GM19043 (cell line): ENCODE measurements around the gene RIPOR1.

Experiments
- ATAC-seq: cut with Tn5 transposase; IDR thresholded peaks from one replicate; pipeline ENCODE4 v1.9.1; 2021; ENCODE audit warnings: low read depth; ENCODE audit not compliant: unreplicated experiment

Gene RIPOR1

GRCh38 chr16:67537636-67538591 is 9.3 kb downstream of the RIPOR1 start:
- no peak for ATAC-seq

GRCh38 chr16:67538666-67539101 is 10.1 kb downstream of the RIPOR1 start:
- ATAC-seq: no peak

DNA sequence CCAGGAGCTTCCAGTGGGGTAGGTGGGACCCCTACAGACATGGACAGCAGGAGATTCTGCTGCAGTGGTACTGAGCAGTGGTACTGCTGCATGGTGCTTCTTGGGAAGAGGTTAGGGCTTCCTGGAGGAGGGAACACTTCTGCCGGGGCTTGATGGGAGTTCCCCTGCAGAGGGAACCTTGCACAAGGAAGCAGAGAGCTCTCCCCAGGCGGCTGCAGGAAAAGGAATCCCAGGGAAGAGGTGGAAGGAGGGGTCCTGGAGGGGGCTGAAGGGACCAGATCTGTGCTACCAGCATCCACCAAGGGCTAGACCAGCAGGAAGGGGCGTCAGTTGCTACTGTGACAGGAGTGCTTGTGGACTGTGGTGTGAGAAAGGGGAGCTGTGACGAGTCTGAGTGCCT is 10.6 kb downstream of the RIPOR1 start:
- no peak for ATAC-seq

- no peak for ATAC-seq
Measured at GRCh38 chr16:67539691-67540635, 11.3 kb downstream of the RIPOR1 start.

DNA sequence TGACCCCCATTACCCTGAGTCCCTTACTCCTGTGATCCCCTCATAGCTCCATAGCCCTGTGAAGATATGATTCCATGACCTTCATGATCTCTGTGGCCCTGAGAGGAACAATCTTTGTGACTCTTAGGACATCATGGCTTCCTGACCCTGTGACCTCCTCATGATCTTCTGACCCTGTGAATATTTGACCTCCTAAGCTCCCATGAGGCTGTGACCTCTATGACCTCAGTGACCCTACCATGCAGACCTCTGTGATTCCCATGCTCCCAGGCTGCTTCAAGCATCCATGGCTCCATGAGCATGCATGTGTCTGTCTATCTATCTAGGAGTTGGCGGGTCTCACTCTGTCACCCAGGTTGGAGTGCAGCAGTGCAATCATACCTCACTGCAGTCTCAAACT is 12.1 kb downstream of the RIPOR1 start:
- no peak for ATAC-seq

DNA sequence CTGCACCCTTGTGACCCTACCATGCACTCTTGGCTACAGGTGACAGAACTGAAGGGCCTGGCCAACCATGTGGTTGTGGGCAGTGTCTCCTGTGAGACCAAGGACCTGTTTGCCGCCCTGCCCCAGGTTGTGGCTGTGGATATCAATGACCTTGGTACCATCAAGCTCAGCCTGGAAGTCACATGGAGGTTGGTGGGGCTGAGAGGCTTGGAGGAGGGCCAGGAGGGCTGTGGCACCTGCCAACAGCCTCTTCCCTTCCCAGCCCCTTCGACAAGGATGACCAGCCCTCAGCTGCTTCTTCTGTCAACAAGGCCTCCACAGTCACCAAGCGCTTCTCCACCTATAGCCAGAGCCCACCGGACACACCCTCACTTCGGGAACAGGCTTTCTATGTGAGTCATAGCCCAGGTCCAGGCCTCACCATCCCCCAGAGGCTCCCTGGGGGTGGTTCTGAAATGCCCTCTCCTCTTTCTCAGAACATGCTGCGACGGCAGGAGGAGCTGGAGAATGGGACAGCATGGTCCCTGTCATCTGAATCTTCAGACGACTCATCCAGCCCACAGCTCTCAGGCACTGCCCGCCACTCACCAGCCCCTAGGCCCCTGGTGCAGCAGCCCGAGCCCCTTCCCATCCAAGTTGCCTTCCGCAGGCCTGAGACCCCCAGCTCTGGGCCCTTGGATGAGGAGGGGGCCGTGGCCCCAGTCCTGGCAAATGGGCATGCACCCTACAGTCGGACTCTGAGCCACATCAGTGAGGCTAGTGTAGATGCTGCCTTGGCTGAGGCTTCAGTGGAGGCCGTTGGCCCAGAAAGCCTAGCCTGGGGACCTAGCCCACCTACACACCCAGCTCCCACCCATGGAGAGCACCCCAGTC is 13.0 kb downstream of the RIPOR1 start:
- no peak for ATAC-seq

GRCh38 chr16:67542464-67542863 is 13.8 kb downstream of the RIPOR1 start:
- no peak for ATAC-seq

DNA sequence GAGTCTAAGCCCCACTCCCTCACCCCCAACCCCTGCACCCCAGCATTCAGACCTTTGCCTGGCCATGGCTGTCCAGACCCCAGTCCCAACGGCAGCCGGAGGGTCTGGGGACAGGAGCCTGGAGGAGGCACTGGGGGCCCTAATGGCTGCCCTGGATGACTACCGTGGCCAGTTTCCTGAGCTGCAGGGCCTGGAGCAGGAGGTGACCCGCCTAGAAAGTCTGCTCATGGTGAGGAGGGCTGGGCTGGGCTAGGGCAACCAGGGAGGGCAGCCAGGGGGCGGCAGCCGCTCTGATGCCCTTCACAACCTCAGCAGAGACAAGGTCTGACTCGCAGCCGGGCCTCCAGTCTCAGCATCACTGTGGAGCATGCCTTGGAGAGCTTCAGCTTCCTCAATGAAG is 14.4 kb downstream of the RIPOR1 start:
- ATAC-seq: no peak

GRCh38 chr16:67543582-67543981 is 15.0 kb downstream of the RIPOR1 start:
- no peak for ATAC-seq

DNA sequence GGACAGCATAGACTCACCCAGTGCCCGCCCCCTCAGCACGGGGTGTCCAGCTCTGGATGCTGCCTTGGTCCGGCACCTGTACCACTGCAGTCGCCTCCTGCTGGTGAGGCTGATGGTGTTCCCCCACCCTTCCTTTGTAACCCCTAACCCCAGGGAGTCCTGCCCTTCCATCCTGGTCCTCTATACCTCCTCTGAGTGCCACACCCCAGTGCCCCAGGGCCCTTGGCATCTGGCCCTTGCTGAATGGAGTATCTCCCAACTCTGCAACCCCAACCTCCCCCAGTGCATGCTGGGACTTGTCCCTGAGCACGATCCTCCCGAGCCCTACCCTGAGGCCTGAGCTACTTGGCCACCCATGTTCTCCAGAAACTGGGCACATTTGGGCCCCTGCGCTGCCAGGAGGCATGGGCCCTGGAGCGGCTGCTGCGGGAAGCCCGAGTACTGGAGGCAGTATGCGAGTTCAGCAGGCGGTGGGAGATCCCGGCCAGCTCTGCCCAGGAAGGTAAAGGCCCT is 15.8 kb downstream of the RIPOR1 start:
- no peak for ATAC-seq

GRCh38 chr16:67544844-67545664 is 16.4 kb downstream of the RIPOR1 start:
- no peak for ATAC-seq

- ATAC-seq: no peak
Measured at GRCh38 chr16:67545665-67546024, 17.0 kb downstream of the RIPOR1 start.

DNA sequence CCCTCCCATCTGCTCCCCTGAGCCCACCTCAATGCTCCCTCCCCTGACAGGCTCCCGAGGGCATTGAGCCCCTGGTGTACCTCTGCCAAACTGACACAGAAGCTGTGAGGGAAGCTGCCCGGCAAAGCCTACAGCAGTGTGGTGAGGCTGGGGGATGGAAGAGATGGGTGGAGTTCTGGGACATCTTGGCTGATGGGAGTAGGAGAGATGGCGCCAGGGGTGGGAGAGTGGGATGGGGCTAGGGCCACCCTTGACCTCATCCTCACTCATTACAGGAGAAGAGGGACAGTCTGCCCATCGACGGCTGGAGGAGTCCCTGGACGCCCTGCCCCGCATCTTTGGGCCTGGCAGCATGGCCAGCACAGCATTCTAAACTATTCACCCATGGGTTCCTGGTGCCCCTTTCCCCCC is 17.5 kb downstream of the RIPOR1 start:
- no peak for ATAC-seq

DNA sequence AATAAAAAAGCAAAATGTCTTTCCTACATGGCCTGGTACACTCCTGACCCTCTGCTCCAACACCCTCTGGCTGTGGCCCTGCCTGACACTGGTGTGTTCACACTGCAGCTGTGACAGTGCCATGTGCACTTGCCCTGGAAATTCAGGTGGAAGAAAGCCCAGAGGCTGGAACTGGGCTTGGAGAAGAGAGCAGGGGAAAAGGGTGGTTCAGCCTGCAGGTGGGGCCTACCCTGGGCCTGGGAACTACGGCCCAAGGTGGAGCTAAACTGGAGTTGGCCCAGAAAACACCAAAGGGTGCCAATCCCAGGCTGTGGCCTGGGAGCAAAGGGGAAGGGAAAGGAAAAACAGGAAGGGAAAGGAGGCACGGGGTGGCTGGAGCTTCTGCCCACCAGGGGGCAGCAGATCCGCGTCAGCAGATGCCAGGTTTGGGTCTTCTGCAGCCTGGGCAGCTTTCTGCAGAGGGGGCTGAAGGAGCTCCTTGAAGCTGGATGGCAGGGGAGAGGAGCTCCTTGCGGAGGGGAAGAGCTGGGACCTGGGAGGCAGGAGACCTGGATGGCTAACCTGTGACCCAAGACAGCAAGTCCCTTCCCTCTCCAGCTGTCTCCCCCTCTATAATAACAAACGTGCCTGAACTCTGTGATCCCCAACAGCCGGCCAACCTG is 18.3 kb downstream of the RIPOR1 start:
- no peak for ATAC-seq

- ATAC-seq: peak; percentile 36
Measured at GRCh38 chr16:67547423-67548264, 19.0 kb downstream of the RIPOR1 start.

GRCh38 chr16:67548265-67549126 is 19.9 kb downstream of the RIPOR1 start:
- peak; percentile 48 for ATAC-seq

- ATAC-seq: no peak
Measured at GRCh38 chr16:67549240-67549639, 20.6 kb downstream of the RIPOR1 start.
